AG04449 (cell line): ENCODE measurements around the gene LHFPL6.
A peak's percentile ranks its signal among the peaks of the same experiment; 100 is the strongest.

Source experiments
- CTCF ChIA-PET: fragments of 350-600 bp; formaldehyde crosslinking; extraction: SDS; loops from one replicate; lab custom pipeline; 2021; ENCODE audit warnings: antibody characterized with exemption; lab: Yijun Ruan, JAX
- POLR2A ChIA-PET: fragments of 400-600, 350-600 bp; formaldehyde crosslinking; extraction: SDS; loops from one replicate; lab custom pipeline; 2020; ENCODE audit warnings: antibody characterized with exemption, inconsistent platforms; lab: Yijun Ruan, JAX
- DNase-seq: peaks from one replicate; pipeline ENCODE4 v3.0.0-alpha.2; 2010; ENCODE audit warnings: low read depth, low spot score
- H3K4me3 ChIP-seq: 2 replicates; pipeline ENCODE4 v1.5.1; 2011; ENCODE audit warnings: low read depth, mild to moderate bottlenecking, control low read depth, low read length
- TF ChIP-seq, protein P1 (sequence below): IDR thresholded peaks from one replicate; pipeline ENCODE4 v1.5.1; 2011; ENCODE audit warnings: mild to moderate bottlenecking, moderate library complexity, low read length, control low read depth, inconsistent platforms; ENCODE audit not compliant: insufficient read depth; ENCODE audit errors: missing control alignments

LHFPL6 gene

DNA sequence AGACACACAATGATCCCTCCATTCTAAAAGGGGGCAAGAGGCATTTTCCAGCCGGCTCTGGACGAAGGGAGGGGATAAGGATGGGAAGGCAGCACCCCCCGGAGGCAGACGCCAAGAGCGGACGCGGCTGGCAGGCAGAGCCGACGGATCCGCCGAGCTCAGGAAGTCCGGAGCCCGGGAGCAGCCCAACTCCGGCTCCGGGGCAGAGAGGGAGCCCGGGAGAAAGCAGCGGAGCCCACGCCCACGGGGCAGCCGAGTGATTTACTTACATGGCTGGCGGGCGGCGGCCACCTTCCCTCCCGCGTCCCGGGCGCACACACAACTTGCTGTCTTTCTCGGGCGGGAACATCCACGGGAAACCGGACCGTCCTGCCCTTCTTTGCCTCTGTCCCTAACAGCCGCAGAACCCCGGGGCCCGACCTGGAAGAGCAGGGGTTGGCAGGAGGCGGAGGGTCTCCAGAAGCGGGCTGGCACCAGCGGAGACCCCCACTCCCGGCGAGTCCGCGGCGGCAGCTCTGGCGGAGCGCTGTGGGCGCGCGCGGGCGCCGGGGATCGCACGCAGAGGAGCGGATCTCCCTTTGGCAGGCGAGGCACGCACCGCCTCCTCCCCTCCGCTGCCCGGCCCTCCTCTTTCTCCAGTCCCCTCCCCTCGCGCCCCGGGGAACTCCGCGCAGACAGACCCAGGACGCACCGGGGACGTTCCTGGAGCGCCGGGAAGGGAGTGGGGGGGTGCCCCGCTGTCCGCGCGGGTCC lies at the start of gene LHFPL6:
Gene LHFPL6, minus strand, starts transcription at position 580 of the 753 bp plus-strand sequence.
- DNase-seq: no peak
- peak within 1 kb of the TSS; percentile 87 for H3K4me3 ChIP-seq
- POLR2A ChIA-PET: interaction anchor here (1.3 kb wide), 1 partner anchor 75 kb away, joined by 7 read pairs; no protein-coding TSS in a partner anchor
- CTCF ChIA-PET: interaction anchor here (0.6 to 4.9 kb wide), 7 partner anchors 10 to 327 kb away, joined by 3 to 56 read pairs (median 6); no protein-coding TSS in a partner anchor
- TF ChIP-seq, protein P1, sequence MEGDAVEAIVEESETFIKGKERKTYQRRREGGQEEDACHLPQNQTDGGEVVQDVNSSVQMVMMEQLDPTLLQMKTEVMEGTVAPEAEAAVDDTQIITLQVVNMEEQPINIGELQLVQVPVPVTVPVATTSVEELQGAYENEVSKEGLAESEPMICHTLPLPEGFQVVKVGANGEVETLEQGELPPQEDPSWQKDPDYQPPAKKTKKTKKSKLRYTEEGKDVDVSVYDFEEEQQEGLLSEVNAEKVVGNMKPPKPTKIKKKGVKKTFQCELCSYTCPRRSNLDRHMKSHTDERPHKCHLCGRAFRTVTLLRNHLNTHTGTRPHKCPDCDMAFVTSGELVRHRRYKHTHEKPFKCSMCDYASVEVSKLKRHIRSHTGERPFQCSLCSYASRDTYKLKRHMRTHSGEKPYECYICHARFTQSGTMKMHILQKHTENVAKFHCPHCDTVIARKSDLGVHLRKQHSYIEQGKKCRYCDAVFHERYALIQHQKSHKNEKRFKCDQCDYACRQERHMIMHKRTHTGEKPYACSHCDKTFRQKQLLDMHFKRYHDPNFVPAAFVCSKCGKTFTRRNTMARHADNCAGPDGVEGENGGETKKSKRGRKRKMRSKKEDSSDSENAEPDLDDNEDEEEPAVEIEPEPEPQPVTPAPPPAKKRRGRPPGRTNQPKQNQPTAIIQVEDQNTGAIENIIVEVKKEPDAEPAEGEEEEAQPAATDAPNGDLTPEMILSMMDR: peak; percentile 60

DNA sequence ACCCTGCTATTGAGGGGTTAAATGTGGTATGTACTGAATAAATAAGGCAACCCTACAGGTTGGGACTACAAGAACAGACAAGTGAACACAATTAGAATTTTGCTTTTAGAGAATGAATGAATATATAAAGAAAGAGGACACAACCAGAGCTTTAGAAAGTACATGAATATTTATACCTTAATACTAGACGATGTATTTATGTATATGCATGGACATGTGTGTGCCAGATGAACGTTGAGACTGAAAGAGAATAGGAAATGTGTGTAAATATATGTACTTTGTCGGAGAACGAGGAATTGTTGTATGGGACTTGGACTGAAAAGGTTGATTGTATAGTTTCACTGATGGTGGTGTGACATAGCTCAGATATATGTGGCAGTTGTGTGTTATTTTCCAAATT lies 43.1 kb upstream of the LHFPL6 start:
- POLR2A ChIA-PET: no interaction called here
- TF ChIP-seq, protein P1: no peak
- DNase-seq: no peak
- H3K4me3 ChIP-seq: no peak overlapping the region
- CTCF ChIA-PET: interaction anchor here (0.6 kb wide), 1 partner anchor 629 kb away, joined by 3 read pairs; no protein-coding TSS in a partner anchor

DNA sequence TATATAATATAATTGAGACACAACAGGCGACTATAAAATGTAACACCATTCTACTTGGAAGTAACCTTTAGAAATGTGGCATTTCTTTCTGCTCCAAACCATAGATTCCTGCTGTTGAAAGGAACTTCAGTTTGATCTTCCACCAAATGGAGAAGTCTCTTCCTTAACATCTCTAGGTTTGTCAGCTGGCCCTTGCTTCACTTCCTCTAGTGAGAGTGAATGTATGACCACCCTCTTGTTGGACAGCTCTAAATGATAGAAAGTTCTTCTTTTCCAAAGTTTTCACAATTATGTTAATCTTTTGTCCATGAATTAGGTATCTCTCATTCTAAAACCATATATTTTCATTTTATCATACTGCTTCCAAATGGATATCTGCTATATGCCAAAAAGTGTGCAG lies 38.7 kb upstream of the LHFPL6 start:
- ChIA-PET CTCF (no interaction called here), POLR2A (no interaction called here)
- DNase-seq: no peak

DNA sequence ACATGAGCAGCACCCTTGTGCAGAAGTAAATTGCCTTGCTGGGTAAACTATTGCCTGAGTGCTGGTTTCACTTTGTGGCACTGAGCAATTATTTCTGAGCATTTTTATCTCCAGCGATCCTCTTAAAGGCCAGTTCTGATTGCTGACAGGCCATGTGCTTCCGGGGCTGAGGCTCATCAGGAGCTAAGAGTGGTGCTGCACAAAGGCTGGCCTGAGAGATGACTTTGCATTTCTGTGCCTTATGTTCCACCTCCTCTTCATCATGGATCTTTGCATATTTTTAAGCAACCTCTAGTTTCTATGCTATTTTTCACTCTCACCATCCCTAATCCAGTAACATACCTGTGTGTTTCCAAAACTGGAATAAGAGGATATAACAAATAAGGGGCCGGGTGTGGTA lies 34.9 kb upstream of the LHFPL6 start:
- DNase-seq: no peak
- POLR2A ChIA-PET: no interaction called here
- TF ChIP-seq, protein P1: no peak
- CTCF ChIA-PET: interaction anchor here (0.9 to 1.1 kb wide), 2 partner anchors 22 to 26 kb away, joined by 3 to 5 read pairs; no protein-coding TSS in a partner anchor
- no peak overlapping the region for H3K4me3 ChIP-seq

More for the DNA sequence above, 38.7 kb upstream of the LHFPL6 start:
- no peak overlapping the region for H3K4me3 ChIP-seq
- TF ChIP-seq, protein P1: no peak

DNA sequence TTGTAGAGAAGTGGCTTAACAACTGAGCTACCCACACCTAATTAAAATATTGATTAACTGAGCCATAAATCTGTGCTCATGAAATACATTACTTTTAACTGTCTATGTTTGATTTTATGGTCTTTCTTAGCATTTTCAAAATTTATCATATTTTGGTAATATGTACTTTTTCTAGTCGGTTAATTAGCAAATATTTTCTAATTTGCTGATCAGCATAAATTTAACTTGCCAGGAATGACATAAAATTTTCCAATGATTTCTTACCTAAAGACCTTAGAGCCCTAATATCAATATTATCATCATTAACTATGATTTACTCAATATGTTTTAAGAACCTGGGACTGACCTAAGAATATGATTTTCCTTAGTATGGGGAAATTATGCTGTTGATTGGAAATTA lies 32.6 kb upstream of the LHFPL6 start:
- POLR2A ChIA-PET: no interaction called here
- CTCF ChIA-PET: interaction anchor here (1.1 to 1.5 kb wide), 2 partner anchors 12 to 23 kb away, joined by 3 to 5 read pairs; no protein-coding TSS in a partner anchor
- TF ChIP-seq, protein P1: no peak
- H3K4me3 ChIP-seq: no peak overlapping the region
- no peak for DNase-seq

DNA sequence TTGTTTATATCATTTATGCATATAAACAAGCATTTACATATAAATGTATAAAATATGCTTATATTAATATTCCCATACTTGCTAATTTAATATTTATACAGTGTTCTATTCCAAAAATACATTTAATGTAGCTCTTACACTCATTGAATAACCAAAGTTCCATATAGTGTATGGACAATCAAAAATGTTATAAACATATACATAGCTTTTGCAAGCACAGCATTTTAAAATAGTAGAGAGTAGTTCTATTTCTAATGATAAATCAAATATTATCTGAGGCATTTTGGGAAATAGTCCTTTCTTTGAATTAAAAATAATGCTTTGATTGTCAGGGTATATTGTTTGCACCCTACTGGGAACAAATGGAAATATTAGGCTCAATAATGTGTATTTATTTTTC lies 30.0 kb upstream of the LHFPL6 start:
- POLR2A ChIA-PET: no interaction called here
- DNase-seq: no peak
- no peak overlapping the region for H3K4me3 ChIP-seq
- TF ChIP-seq, protein P1: no peak
- CTCF ChIA-PET: interaction anchor here (1.0 kb wide), 1 partner anchor 22 kb away, joined by 4 read pairs; no protein-coding TSS in a partner anchor
